ENCODE measurements around the gene FAM229A. TPM values are rescaled to one million over a fixed set of nuclear protein-coding genes. Genes with fewer than 3 reads are reported as not detected.
"Not testable (repeated sequence)": the region's sequence is repeated elsewhere in the genome, so short reads cannot be mapped to it uniquely, and the experiment has no call there.

FAM229A gene
- 11.1 TPM for total RNA-seq

GRCh38 chr1:32362474-32363313, at the start of gene FAM229A, which contains the start of gene TSSK3:
Gene FAM229A (minus strand): TSS chr1:32362485. CDS start chr1:32362091, 394 bp downstream.
Gene TSSK3 (plus strand): TSS chr1:32362539. CDS start chr1:32362702, 163 bp downstream.
- no peak for DNase-seq (ENCODE audit: low spot score)

- DNase-seq (ENCODE audit: low spot score) = no peak
Measured at GRCh38 chr1:32411261-32411660, 49.0 kb upstream of the FAM229A start.

- DNase-seq (ENCODE audit: low spot score) = peak; percentile 53
Measured at GRCh38 chr1:32406629-32407111, 44.4 kb upstream of the FAM229A start.

- DNase-seq (ENCODE audit: low spot score) = no peak
Measured at GRCh38 chr1:32405672-32406467, 43.6 kb upstream of the FAM229A start.

GRCh38 chr1:32404946-32405345, 42.7 kb upstream of the FAM229A start:
- DNase-seq (ENCODE audit: low spot score) = no peak

- DNase-seq (ENCODE audit: low spot score) = peak; percentile 86
Measured at GRCh38 chr1:32400876-32401631, 38.8 kb upstream of the FAM229A start.

GRCh38 chr1:32399843-32400242, 37.6 kb upstream of the FAM229A start:
- DNase-seq (ENCODE audit: low spot score) = no peak

- DNase-seq (ENCODE audit: low spot score) = no peak
Measured at GRCh38 chr1:32398401-32398800, 36.1 kb upstream of the FAM229A start.

- DNase-seq (ENCODE audit: low spot score) = not testable (repeated sequence)
Measured at GRCh38 chr1:32396524-32396923, 34.2 kb upstream of the FAM229A start.

GRCh38 chr1:32394890-32395432, 32.7 kb upstream of the FAM229A start:
- DNase-seq (ENCODE audit: low spot score) = no peak

GRCh38 chr1:32394141-32394889, 32.0 kb upstream of the FAM229A start, which contains the start of gene BSDC1:
Gene BSDC1 (minus strand): TSS chr1:32394441. CDS start chr1:32394414, 27 bp downstream.
- DNase-seq (ENCODE audit: low spot score) = peak; percentile 99

- DNase-seq (ENCODE audit: low spot score) = peak; percentile 40
Measured at GRCh38 chr1:32393832-32394140, 31.5 kb upstream of the FAM229A start.

GRCh38 chr1:32393136-32393535, 30.9 kb upstream of the FAM229A start:
- DNase-seq (ENCODE audit: low spot score) = no peak

GRCh38 chr1:32392325-32392724, 30.0 kb upstream of the FAM229A start:
- no peak for DNase-seq (ENCODE audit: low spot score)

GRCh38 chr1:32390904-32391870, 28.9 kb upstream of the FAM229A start:
- no peak for DNase-seq (ENCODE audit: low spot score)

- DNase-seq (ENCODE audit: low spot score) = no peak
Measured at GRCh38 chr1:32388641-32389040, 26.4 kb upstream of the FAM229A start.

GRCh38 chr1:32386676-32387392, 24.5 kb upstream of the FAM229A start:
- no peak for DNase-seq (ENCODE audit: low spot score)

- DNase-seq (ENCODE audit: low spot score) = no peak
Measured at GRCh38 chr1:32380057-32380456, 17.8 kb upstream of the FAM229A start.

Measured in mucosa of gallbladder (tissue), 1 donor.